ENCODE results near the gene MOB2.

MOB2 gene

DNA sequence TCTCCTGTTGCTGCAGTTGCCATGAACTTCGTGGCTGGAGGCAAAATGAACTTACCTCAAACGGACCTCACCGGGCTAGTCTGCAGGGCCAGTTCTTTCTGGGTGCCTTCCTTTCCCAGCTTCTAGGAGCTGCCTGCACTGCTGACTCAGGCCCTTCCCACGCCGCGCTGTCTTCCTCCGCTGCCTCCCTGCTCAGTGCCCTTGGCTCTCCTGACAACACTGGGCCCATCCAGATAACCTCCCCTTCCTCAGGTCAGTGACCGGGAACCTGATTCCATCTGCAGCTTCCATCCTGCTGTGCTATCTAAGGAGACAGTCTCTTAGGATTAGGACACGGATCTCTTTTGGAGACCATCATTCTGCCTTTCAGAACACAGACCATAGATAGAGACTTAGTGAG lies 19.3 kb downstream of the MOB2 start:
- H3K4me3 ChIP-seq (ENCODE audit: low read depth, low read length): no peak overlapping the region
- no peak for TF ChIP-seq CTCF (conservative IDR thresholded peaks at IDR 0.05; ENCODE audit: low read depth, low read length)
- peak; percentile 20 for DNase-seq (ENCODE audit: low read depth)

- no peak for DNase-seq (ENCODE audit: low read depth)
- no peak for TF ChIP-seq CTCF (conservative IDR thresholded peaks at IDR 0.05; ENCODE audit: low read depth, low read length)
- no peak overlapping the region for H3K4me3 ChIP-seq (ENCODE audit: low read depth, low read length)
Observed at GRCh38 chr11:1466784-1467183, 19.8 kb downstream of the MOB2 start.

GRCh38 chr11:1463056-1463455 lies 23.5 kb downstream of the MOB2 start:
- no peak for TF ChIP-seq CTCF (conservative IDR thresholded peaks at IDR 0.05; ENCODE audit: low read depth, low read length)
- H3K4me3 ChIP-seq (ENCODE audit: low read depth, low read length): no peak overlapping the region
- DNase-seq (ENCODE audit: low read depth): no peak

GRCh38 chr11:1462698-1462975 lies 23.9 kb downstream of the MOB2 start:
- H3K4me3 ChIP-seq (ENCODE audit: low read depth, low read length): no peak overlapping the region
- DNase-seq (ENCODE audit: low read depth): no peak
- TF ChIP-seq CTCF (conservative IDR thresholded peaks at IDR 0.05; ENCODE audit: low read depth, low read length): no peak

DNA sequence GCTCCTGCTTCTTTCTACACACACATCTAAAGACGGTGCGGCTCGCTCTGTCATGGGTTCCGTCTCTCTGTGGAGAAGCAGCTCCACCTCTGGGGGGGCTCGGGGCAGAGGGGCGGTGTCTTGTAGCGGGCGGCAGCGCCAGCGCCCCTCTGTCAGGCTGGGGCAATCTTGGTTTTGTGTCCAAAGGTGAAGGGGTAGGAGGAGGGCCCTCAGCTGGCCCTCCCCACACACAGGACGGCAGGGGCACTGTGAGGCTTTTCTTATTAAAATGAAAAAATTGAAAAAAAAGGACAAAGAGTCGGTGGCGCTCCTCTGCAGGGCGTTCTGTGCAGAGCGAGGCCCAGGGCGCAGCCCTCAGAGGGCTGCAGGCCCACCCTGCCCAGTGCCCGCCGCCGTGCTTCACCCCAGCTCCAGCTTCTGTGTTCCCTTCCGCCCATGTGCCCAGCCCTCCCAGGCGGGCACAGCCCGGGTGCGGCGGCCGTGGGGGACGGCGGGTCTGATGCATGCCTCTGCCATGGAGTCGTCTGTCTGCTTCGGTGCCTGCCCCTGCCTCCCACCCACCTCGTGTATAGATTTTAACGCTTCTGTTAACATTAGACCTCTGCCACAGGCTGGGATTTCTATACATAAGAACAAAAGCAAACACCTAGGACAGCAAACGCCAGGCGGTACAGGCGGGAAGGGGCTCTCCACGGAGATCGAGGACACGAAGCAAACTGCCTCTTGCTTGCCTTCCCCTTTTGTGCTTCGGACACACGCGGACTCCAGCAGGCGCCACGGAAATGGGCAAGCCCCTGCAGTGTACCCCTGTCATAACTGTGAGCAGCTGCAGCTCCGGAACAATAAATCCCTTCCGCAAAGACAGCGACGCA lies 24.5 kb downstream of the MOB2 start:
- TF ChIP-seq CTCF (conservative IDR thresholded peaks at IDR 0.05; ENCODE audit: low read depth, low read length): no peak

GRCh38 chr11:1460986-1461825 lies 25.4 kb downstream of the MOB2 start:
- no peak overlapping the region for H3K4me3 ChIP-seq (ENCODE audit: low read depth, low read length)
- TF ChIP-seq CTCF (conservative IDR thresholded peaks at IDR 0.05; ENCODE audit: low read depth, low read length): no peak
- DNase-seq (ENCODE audit: low read depth): no peak

More for the DNA sequence above, 24.5 kb downstream of the MOB2 start:
- no peak for DNase-seq (ENCODE audit: low read depth)
- no peak overlapping the region for H3K4me3 ChIP-seq (ENCODE audit: low read depth, low read length)
